ENCODE results near the gene CRIP3. TPM values are rescaled to one million over a fixed set of nuclear protein-coding genes. Genes with fewer than 3 reads are reported as not detected.

Gene CRIP3
- total and polyA plus RNA-seq, 8 donors: 0.37 to 1.6 (median 0.92) TPM; not detected in 5

DNA sequence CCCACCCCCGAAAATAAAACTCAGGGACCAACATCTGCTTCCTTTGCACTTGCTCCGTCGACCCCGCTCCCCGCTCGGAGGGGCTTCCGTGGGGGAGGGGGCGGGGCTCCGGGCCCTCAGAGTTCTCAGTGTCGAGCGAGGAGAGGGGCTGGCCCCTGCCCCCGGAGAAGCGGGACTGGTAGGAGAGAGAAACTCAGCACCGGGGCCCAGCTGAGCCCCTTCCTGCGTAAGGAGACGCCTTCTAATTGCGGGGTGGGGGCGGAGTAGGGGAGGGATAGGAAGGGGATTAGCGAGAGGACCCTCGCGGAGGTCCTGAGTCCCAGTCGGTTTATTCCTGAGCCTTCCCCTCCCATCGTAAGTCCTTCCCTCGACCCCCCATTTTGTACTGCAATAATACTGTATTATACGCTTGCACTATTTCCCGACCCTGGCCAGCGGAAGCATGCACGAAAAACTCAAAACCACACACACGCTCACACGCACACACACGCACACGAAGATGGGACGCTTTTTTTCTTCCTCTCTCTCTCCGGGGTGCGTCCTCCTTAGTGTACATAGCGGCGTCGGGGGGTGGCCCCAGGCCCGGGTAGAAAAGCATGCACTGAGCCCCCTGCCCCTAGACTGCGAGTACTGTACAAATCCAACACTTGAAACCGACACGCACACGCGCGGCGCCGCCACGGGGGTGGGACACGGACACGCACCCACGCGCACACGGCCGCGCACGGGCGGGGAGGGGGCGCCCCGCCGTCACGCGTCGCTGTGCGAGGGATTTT lies 32.6 kb downstream of the CRIP3 start:
- 25 to 43% (median 35%) methylated on average over 63 to 64 of the region's 64 CpGs for WGBS, 5 donors
- intact Hi-C loops (cut with DNase I; ENCODE audit: low total_unique reads): loop anchor here (10.0 kb wide), 1 partner anchor 59 kb away; no protein-coding TSS in a partner anchor
- Histone ChIP-seq H3K4me3 (peak overlapping the region; percentile 46 to 59 (median 47)), H3K36me3 (no peaks in the 10 kb centered on the region), H3K4me1 (peaks cover 16 to 29% (median 20%) of the 10 kb centered on the region in 4 donors), H3K27me3 (peaks cover 0 to 56% (median 15%) of the 10 kb centered on the region in 3 donors), H3K9me3 (no peaks in the 10 kb centered on the region), H3K27ac (no peak overlapping the region)
- TF ChIP-seq POLR2A (IDR thresholded peaks at IDR 0.05) (no peak), CTCF (IDR thresholded peaks at IDR 0.05) (no peak), EP300 (IDR thresholded peaks at IDR 0.05) (no peak), POLR2AphosphoS5 (IDR thresholded peaks at IDR 0.05) (no peak)
- peak in 1 of 2 donors; percentile 63 for DNase-seq

DNA sequence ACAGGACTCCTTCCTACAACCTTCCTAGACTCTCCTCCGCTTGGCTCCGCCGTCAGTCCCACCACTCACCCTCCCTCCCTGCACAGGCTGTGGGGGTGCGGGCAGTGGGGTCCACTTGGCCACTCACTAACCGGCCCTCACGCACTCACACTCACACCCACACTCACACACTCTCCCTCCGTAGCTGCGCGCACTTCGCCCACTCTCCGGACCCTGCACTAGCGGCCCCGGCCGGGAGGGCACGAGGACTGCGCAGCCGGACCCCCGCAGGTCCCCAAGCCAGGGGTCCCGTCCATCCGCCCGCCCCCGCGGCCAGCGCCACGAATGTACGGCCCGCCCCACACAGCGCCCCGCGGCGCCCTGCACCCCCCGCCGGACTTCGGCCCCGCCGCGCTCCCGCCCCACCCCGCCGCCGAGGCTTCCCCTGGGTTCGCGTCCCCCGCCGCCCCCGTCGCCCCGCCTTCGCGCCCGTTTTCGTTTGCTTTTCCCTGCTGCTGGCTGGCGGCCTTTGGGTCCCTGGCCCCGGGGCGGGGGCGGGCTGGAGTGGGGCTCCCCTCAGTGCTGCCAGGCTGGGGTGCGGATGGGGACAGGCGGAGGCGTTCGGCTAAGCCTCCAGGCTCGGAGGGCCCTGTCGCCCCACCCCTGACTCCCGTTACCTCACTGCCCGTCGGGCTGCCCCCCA lies 33.6 kb downstream of the CRIP3 start:
- Histone ChIP-seq H3K36me3 (no peaks in the 10 kb centered on the region), H3K27me3 (peaks cover 0 to 62% (median 15%) of the 10 kb centered on the region in 3 donors), H3K9me3 (no peaks in the 10 kb centered on the region), H3K4me3 (peak overlapping the region; percentile 46 to 59 (median 47)), H3K4me1 (peaks cover 16 to 31% (median 23%) of the 10 kb centered on the region in 4 donors), H3K27ac (peak overlapping the region in 1 of 5 donors; percentile 39)
- 5 to 10% (median 8%) methylated on average over 34 to 65 of the region's 65 CpGs for WGBS, 5 donors
- TF ChIP-seq CTCF (IDR thresholded peaks at IDR 0.05) (no peak), POLR2AphosphoS5 (IDR thresholded peaks at IDR 0.05) (no peak), EP300 (IDR thresholded peaks at IDR 0.05) (no peak), POLR2A (IDR thresholded peaks at IDR 0.05) (no peak)
- DNase-seq: peak; percentile 55 to 85
- intact Hi-C loops (cut with DNase I; ENCODE audit: low total_unique reads): loop anchor here (10.0 kb wide), 1 partner anchor 60 kb away; no protein-coding TSS in a partner anchor

DNA sequence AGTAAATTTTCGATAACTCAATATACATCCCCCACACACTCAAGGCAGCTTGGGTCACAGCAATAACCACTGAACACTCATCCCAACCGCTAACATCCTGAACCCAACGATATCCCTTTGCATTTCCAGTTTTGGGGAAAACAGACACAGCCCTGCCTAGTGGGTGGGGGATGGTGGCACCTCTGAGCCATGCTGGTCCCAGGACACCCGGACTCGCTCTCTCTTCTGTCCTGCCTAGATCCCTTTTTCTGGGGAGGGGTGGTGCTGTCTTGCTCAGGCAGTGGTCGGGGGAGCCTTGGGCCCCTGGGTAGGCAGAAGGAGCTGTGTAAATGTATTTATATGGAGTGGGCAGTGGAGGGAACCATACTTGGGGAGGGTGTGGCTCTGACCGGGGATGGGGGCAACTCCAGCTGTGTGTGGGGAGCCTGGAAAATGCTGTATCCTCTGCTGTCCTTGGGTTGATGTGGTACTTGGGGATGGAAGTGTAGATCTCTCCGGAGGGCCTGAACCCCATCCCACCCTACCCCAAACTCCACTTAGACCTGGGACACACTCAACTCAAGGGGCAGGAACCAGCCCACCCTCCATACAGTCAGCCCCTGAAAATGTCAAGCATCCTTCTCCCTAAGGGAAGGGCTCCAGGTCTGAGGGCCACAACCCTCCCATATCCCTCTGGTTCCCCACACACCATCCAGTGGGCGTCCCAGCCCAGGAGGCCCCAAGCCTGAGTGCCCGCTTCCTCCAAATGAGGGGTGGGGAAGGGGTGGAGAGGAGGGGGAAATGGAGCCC lies 34.3 kb downstream of the CRIP3 start:
- no peak for TF ChIP-seq EP300 (IDR thresholded peaks at IDR 0.05)
- TF ChIP-seq POLR2AphosphoS5 (IDR thresholded peaks at IDR 0.05): no peak
- no peak for TF ChIP-seq POLR2A (IDR thresholded peaks at IDR 0.05)
- no peak for TF ChIP-seq CTCF (IDR thresholded peaks at IDR 0.05)
- Histone ChIP-seq H3K9me3 (no peaks in the 10 kb centered on the region), H3K27ac (peak overlapping the region in 1 of 5 donors; percentile 39), H3K36me3 (no peaks in the 10 kb centered on the region), H3K27me3 (peaks cover 0 to 70% (median 19%) of the 10 kb centered on the region in 3 donors), H3K4me1 (peaks cover 24 to 38% (median 30%) of the 10 kb centered on the region in 4 donors), H3K4me3 (peak overlapping the region in 2 of 4 donors; percentile 46 to 59)
- WGBS, 5 donors: 79 to 87% (median 83%) methylated on average over 8 to 10 of the region's 10 CpGs
- intact Hi-C loops (cut with DNase I; ENCODE audit: low total_unique reads): loop anchor here (10.0 kb wide), 1 partner anchor 60 kb away; no protein-coding TSS in a partner anchor
- no peak for DNase-seq

DNA sequence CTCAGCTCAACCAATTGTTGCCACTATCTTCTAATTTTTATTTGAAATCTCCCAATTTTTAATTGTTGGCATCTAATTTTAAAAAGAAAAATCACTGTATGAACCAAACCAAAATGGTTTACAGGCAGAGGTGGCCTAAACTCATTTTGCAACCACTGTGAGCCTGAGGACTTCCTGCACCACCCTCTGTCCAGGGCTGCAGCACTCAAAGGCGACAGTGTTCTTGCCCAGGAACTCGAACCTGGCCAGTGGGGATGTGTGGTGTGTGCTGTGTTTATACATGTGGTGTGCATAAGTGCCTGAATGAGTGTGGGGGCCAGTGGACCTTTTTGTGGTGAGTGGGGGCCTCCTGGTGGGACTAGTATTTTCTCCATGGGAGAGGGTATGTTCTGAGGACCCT lies 34.9 kb downstream of the CRIP3 start:
- H3K27me3 ChIP-seq: peaks cover 0 to 71% (median 23%) of the 10 kb centered on the region in 3 donors
- peaks cover 30 to 44% (median 36%) of the 10 kb centered on the region in 4 donors for H3K4me1 ChIP-seq
- intact Hi-C loops (cut with DNase I; ENCODE audit: low total_unique reads): loop anchor here (10.0 kb wide), 1 partner anchor 61 kb away; no protein-coding TSS in a partner anchor
- DNase-seq: no peak
- H3K36me3 ChIP-seq: no peaks in the 10 kb centered on the region
- H3K9me3 ChIP-seq: no peaks in the 10 kb centered on the region
- no peak overlapping the region for H3K27ac ChIP-seq
- 43 to 60% (median 55%) methylated on average over 2 of the region's 2 CpGs for WGBS, 5 donors
- no peak overlapping the region for H3K4me3 ChIP-seq
- TF ChIP-seq CTCF (IDR thresholded peaks at IDR 0.05): no peak
- TF ChIP-seq POLR2AphosphoS5 (IDR thresholded peaks at IDR 0.05): no peak
- TF ChIP-seq EP300 (IDR thresholded peaks at IDR 0.05): no peak
- TF ChIP-seq POLR2A (IDR thresholded peaks at IDR 0.05): no peak

Data from stomach (tissue), 9 donors.